Adrenal gland (tissue), 12 donors: ENCODE results near the gene ATP6V1C2. TPM values are rescaled to one million over a fixed set of nuclear protein-coding genes. Genes with fewer than 3 reads are reported as not detected.

Experiments
- DNase-seq, 7 donors: peaks; one replicate each; pipeline ENCODE4 v3.0.0-alpha.2; 2019 to 2020
- H3K27ac ChIP-seq, 5 donors: fragments of 200-600 bp; sonication (generic) in 4 of 5; 1 replicate in 3 of 5; 2 replicates in 2 of 5; pipeline versions ENCODE4 v1.5.1 to v1.8.0; 2016 to 2020; ENCODE audit warnings: mild to moderate bottlenecking in 1 of 5
- H3K27me3 ChIP-seq: fragments of 200-600 bp; 2 replicates; pipeline ENCODE4 v1.8.0; 2021
- H3K36me3 ChIP-seq, 2 donors: fragments of 200-600 bp; replicated peaks in 1 of 2; 1 replicate in 1 of 2; 2 replicates in 1 of 2; pipeline versions ENCODE4 v1.5.1 to v1.8.0; 2018 to 2022
- H3K4me1 ChIP-seq, 2 donors: fragments of 200-600 bp; replicated peaks in 1 of 2; 1 replicate in 1 of 2; 2 replicates in 1 of 2; pipeline versions ENCODE4 v1.5.1 to v1.8.0; 2018 to 2021
- H3K4me3 ChIP-seq, 4 donors: fragments of 200-600 bp; sonication (generic) in 3 of 4; one replicate each; pipeline ENCODE4 v1.5.1; 2016 to 2018
- H3K9me3 ChIP-seq, 3 donors: fragments of 200-600 bp; sonication (generic) in 1 of 3; replicated peaks in 1 of 3; 1 replicate in 2 of 3; 2 replicates in 1 of 3; pipeline versions ENCODE4 v1.5.1 to v1.8.0; 2016 to 2021
- POLR2A ChIP-seq, 2 donors: fragments of 450-650 bp; IDR thresholded peaks; one replicate each; pipeline ENCODE4 v1.6.1; 2017; ENCODE audit warnings: antibody characterized with exemption in 2 of 2, mild to moderate bottlenecking in 2 of 2, moderate library complexity in 1 of 2
- WGBS, 4 donors: extraction: QIAGEN DNeasy Blood & Tissue Kit in 2 of 4; methylation state at CpG; one replicate each; pipeline versions ENCODE4 v1.1.5 to v1.1.7; 2013 to 2017; 5-methylcytosine and 5-hydroxymethylcytosine counted together
- intact Hi-C, 2 donors: fragments of 100-400 bp; cut with DNase I; formaldehyde crosslinking; loops; one replicate each; pipeline versions ENCODE4 v1.14.1 to v1.15.0; 2022 to 2023
- polyA plus RNA-seq, 3 donors: library from polyadenylated mRNA; stranded (reverse); fragments of 200-250 nt in 2 of 3; fragments of 350-450 nt in 1 of 3; fragmentation: Illumina TruSeq in 1 of 3; extraction: RNeasy Lipid Tissue Mini Kit (QIAGEN cat#74804) in 1 of 3; gene quantifications; one replicate each; pipeline ENCODE4 v1.2.3, GENCODE V29; 2013 to 2014
- total RNA-seq, 9 donors: library from RNA; depleted of rRNA in 4 of 9; stranded (reverse); fragments of >200 nt in 4 of 9; fragments of 120-200 nt in 1 of 9; fragmentation: NEBNext Ultra II Directional in 1 of 9; extraction: Animal tissue kit (Norgen Biotek cat#: 25700) in 1 of 9; gene quantifications; one replicate each; pipeline versions ENCODE4 v1.1.0 to v1.2.4, GENCODE V29; 2013 to 2023
- TF ChIP-seq, protein P1 (sequence below), 6 experiments: fragments of 450-650 bp in 4 of 6; fragments of 200-600 bp in 2 of 6; sonication (generic) in 1 of 6; IDR thresholded peaks; 1 replicate in 5 of 6; 2 replicates in 1 of 6; pipeline versions ENCODE4 v1.5.1 to v1.8.0; 2016 to 2021; ENCODE audit warnings: antibody characterized with exemption in 6 of 6, mild to moderate bottlenecking in 2 of 6, moderate library complexity in 1 of 6
- donor health status: healthy with polysubstance abuse.
- donor health status: Bipolar disorder and iron deficiency.
- donor health status: DM: yes; HTN: yes; CAD: no.
- donor health status: DM: no; HTN: no; CAD: no.
- donor health status: DM: no; HTN: no; CAD: no.
- donor health status: DM: yes; HTN: yes; CAD: no.

The ATP6V1C2 gene
- total and polyA plus RNA-seq, 12 donors: 0.14 to 7.7 (median 0.94) TPM; not detected in 1

DNA sequence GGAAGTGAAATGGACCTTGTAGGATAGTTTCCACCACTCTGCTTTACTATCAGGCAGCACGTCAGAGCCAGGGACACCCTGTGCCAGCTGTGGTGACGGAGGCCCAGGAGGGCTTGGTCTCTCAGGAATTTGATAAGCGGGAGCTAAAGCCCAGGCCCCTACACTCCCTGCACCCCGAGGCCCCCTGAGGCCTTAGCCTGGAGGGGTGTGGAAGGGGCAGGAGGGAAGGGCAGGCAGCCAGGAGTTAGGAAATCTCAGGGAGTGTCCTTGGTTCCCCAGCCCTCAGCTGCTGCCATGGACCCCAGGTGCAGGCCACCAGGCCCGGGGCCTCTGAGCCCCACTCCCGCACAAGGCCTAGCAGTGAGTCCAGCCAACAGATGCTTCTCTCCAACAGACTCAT lies 53.0 kb downstream of the ATP6V1C2 start:
- WGBS, 4 donors: 46 to 69% (median 56%) methylated on average over 6 of the region's 6 CpGs
- H3K4me3 ChIP-seq: no peak overlapping the region
- H3K4me1 ChIP-seq: peaks cover 5 to 11% of the 10 kb centered on the region in 2 donors
- H3K27me3 ChIP-seq: no peaks in the 10 kb centered on the region
- intact Hi-C loops: no loop called here
- peaks cover 0 to 16% of the 10 kb centered on the region in 2 donors for H3K36me3 ChIP-seq
- H3K9me3 ChIP-seq: no peaks in the 10 kb centered on the region
- peak in 5 of 7 donors; percentile 27 to 74 (median 53) for DNase-seq
- no peak for TF ChIP-seq POLR2A (IDR thresholded peaks at IDR 0.05)
- TF ChIP-seq, protein P1, sequence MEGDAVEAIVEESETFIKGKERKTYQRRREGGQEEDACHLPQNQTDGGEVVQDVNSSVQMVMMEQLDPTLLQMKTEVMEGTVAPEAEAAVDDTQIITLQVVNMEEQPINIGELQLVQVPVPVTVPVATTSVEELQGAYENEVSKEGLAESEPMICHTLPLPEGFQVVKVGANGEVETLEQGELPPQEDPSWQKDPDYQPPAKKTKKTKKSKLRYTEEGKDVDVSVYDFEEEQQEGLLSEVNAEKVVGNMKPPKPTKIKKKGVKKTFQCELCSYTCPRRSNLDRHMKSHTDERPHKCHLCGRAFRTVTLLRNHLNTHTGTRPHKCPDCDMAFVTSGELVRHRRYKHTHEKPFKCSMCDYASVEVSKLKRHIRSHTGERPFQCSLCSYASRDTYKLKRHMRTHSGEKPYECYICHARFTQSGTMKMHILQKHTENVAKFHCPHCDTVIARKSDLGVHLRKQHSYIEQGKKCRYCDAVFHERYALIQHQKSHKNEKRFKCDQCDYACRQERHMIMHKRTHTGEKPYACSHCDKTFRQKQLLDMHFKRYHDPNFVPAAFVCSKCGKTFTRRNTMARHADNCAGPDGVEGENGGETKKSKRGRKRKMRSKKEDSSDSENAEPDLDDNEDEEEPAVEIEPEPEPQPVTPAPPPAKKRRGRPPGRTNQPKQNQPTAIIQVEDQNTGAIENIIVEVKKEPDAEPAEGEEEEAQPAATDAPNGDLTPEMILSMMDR (IDR thresholded peaks at IDR 0.05): no peak
- peak overlapping the region in 3 of 5 donors; percentile 26 to 64 (median 54) for H3K27ac ChIP-seq

DNA sequence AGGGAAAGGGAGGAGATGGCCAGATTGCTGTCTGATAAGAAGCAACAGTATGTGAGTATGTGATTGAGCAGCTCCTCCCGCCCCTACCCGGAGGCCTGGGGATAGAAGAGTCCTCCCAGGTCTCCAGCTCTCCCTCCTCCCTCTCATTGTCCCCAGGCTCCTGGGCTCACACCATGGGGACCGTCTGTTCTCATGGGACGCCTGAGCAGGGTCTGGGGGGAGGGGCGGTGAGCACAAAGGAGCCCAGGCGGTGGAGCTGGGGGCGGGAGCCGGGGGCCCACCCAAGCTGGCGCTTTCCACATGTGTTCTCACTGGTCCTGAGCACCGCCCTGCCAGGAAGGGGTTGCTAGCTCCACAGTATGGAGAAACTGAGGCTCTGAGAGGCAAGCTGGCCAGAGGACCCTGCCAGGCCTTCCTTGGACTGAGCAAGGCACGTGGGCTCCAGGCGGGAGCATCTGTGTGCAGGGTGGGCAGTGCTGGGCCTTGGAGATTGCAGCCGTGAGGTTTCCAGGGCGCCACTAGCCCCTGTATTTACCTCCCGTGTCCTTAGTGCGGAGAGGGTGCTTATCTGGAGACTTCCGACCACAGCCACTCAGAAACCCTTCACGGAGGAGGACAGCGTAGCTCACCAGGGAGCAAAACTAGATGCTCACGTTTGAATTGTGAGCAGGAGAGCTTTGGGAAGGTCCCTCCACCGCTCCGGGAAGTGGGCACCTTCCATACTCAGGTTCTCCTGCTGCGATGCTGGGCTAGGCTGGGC lies 53.8 kb downstream of the ATP6V1C2 start:
- Histone ChIP-seq H3K36me3 (peaks cover 0 to 17% of the 10 kb centered on the region in 2 donors), H3K4me3 (no peak overlapping the region), H3K27ac (peak overlapping the region in 3 of 5 donors; percentile 26 to 64 (median 54)), H3K4me1 (peaks cover 5 to 11% of the 10 kb centered on the region in 2 donors), H3K9me3 (no peaks in the 10 kb centered on the region), H3K27me3 (no peaks in the 10 kb centered on the region)
- no peak for DNase-seq
- 72 to 80% (median 75%) methylated on average over 15 to 23 of the region's 23 CpGs for WGBS, 4 donors
- TF ChIP-seq, protein P1 (IDR thresholded peaks at IDR 0.05): no peak
- TF ChIP-seq POLR2A (IDR thresholded peaks at IDR 0.05): no peak
- intact Hi-C loops: no loop called here

DNA sequence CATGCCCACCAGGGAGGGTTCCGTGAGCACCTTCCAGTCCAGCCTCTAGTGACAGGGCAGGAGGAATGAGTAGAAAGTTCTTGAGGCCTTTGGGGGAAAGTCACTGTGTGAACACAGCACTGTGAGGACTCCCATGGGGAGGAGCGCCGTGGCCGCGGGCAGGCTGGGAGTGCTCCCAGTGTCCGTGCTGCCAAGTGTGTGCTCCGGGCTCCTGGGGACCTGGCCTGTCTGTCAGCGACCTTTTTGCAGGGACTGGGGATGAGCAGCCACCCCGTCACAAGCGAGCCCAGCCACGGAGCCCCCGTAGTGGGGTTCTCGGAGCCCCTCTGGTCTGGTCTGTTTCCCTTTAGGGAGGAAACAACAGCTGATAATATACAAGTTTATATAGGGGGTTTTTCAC lies 54.4 kb downstream of the ATP6V1C2 start:
- H3K4me3 ChIP-seq: no peak overlapping the region
- TF ChIP-seq POLR2A (IDR thresholded peaks at IDR 0.05): no peak
- TF ChIP-seq, protein P1 (IDR thresholded peaks at IDR 0.05): no peak
- peaks cover 0 to 23% of the 10 kb centered on the region in 2 donors for H3K36me3 ChIP-seq
- 91 to 96% (median 93%) methylated on average over 13 of the region's 13 CpGs; no CpG with 5 or more reads in 1 of the 4 donors for WGBS, 4 donors
- no peak for DNase-seq
- no peaks in the 10 kb centered on the region for H3K9me3 ChIP-seq
- no peak overlapping the region for H3K27ac ChIP-seq
- peaks cover 5 to 11% of the 10 kb centered on the region in 2 donors for H3K4me1 ChIP-seq
- no peaks in the 10 kb centered on the region for H3K27me3 ChIP-seq
- intact Hi-C loops: no loop called here

DNA sequence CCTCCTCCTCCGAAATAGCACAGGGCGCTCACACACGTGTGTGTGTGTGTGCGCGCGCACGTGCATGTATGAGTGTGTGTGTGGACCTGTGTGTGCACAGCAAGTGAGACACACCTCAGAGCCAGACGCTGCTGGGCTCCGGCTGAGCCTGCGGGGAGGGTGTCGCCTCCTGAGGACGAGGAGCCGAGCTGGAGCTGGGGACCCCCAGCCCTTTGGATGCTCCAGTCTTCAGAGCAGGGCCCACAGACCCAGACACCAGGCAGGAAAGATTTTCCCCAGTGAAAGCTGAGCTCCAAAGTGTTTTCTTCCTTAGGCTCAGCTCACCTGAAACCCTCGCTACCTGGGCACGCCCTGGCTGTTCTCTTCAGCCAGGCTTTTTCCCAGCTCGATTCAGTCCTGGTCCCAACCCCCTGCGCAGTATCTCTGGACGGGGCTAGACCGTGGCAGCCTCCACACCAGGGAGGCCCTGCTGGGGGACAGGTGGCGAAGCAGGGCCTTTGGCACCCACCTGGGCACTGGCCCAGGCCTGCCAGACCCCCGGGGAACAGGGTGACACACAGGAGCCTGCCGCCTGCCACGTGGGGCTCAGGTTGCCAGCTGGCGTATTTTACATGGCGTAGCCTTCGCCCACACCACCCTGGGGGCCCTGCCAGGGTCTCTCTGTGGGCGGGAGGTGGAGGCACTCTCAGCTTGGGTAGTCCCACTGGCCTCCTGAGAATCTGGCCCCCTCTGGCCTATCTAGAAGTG lies 55.0 kb downstream of the ATP6V1C2 start:
- Histone ChIP-seq H3K9me3 (no peaks in the 10 kb centered on the region), H3K4me3 (no peak overlapping the region), H3K4me1 (peaks cover 5 to 11% of the 10 kb centered on the region in 2 donors), H3K27me3 (no peaks in the 10 kb centered on the region), H3K36me3 (peaks cover 0 to 29% of the 10 kb centered on the region in 2 donors), H3K27ac (no peak overlapping the region)
- no peak for DNase-seq
- intact Hi-C loops: no loop called here
- WGBS, 4 donors: 89 to 92% (median 90%) methylated on average over 14 to 27 of the region's 27 CpGs
- TF ChIP-seq POLR2A (IDR thresholded peaks at IDR 0.05): no peak
- TF ChIP-seq, protein P1 (IDR thresholded peaks at IDR 0.05): no peak
